DOHH2 (cell line): ENCODE results near the gene INPP5F.
"Not testable (repeated sequence)": the region's sequence is repeated elsewhere in the genome, so short reads cannot be mapped to it uniquely, and the experiment has no call there.

Experiments used
- EZH2phosphoT487 ChIP-seq: fragments of 200-600 bp; sonication (generic); IDR thresholded peaks from 2 replicates; pipeline ENCODE4 v1.6.1; 2017; ENCODE audit warnings: borderline replicate concordance, mild to moderate bottlenecking, antibody characterized with exemption, low read length, moderate library complexity, mixed read lengths
- TF ChIP-seq, protein P1 (sequence below): fragments of 200-600 bp; sonication (generic); IDR thresholded peaks from one replicate; pipeline ENCODE4 v1.5.1; 2014; ENCODE audit warnings: antibody characterized with exemption, mild to moderate bottlenecking, low read depth, low read length; ENCODE audit not compliant: poor library complexity, severe bottlenecking

- TF ChIP-seq, protein P1, sequence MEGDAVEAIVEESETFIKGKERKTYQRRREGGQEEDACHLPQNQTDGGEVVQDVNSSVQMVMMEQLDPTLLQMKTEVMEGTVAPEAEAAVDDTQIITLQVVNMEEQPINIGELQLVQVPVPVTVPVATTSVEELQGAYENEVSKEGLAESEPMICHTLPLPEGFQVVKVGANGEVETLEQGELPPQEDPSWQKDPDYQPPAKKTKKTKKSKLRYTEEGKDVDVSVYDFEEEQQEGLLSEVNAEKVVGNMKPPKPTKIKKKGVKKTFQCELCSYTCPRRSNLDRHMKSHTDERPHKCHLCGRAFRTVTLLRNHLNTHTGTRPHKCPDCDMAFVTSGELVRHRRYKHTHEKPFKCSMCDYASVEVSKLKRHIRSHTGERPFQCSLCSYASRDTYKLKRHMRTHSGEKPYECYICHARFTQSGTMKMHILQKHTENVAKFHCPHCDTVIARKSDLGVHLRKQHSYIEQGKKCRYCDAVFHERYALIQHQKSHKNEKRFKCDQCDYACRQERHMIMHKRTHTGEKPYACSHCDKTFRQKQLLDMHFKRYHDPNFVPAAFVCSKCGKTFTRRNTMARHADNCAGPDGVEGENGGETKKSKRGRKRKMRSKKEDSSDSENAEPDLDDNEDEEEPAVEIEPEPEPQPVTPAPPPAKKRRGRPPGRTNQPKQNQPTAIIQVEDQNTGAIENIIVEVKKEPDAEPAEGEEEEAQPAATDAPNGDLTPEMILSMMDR = not testable (repeated sequence)
- not testable (repeated sequence) for TF ChIP-seq EZH2phosphoT487
Measured at GRCh38 chr10:119707331-119707730, 18.5 kb upstream of the INPP5F start.
